GM21528 (cell line): ENCODE measurements around the gene BTLA.
"Not testable (repeated sequence)": the region's sequence is repeated elsewhere in the genome, so short reads cannot be mapped to it uniquely, and the experiment has no call there.

Experiments
- ATAC-seq: cut with Tn5 transposase; IDR thresholded peaks from one replicate; pipeline ENCODE4 v1.9.1; 2021; ENCODE audit warnings: mild to moderate bottlenecking, moderate library complexity; ENCODE audit not compliant: unreplicated experiment, low FRiP score

BTLA gene

GRCh38 chr3:112492124-112492523 lies 7.1 kb downstream of the BTLA start:
- no peak for ATAC-seq

GRCh38 chr3:112491373-112491772 lies 7.9 kb downstream of the BTLA start:
- ATAC-seq, result no peak

GRCh38 chr3:112489674-112490479 lies 9.4 kb downstream of the BTLA start:
- peak; percentile 45 for ATAC-seq

GRCh38 chr3:112486811-112487505 lies 12.3 kb downstream of the BTLA start:
- ATAC-seq, result no peak

GRCh38 chr3:112484352-112484751 lies 14.9 kb downstream of the BTLA start:
- ATAC-seq, result no peak

GRCh38 chr3:112482675-112483074 lies 16.6 kb downstream of the BTLA start:
- no peak for ATAC-seq

GRCh38 chr3:112481302-112481721 lies 18.0 kb downstream of the BTLA start:
- no peak for ATAC-seq

GRCh38 chr3:112477891-112478290 lies 21.4 kb downstream of the BTLA start:
- no peak for ATAC-seq

- ATAC-seq, result no peak
These were observed 22.9 kb downstream of the BTLA start for GRCh38 chr3:112476346-112476745.

GRCh38 chr3:112474796-112475195 lies 24.5 kb downstream of the BTLA start:
- ATAC-seq, result no peak

- ATAC-seq, result no peak
These were observed 26.6 kb downstream of the BTLA start for GRCh38 chr3:112472691-112473090.

GRCh38 chr3:112471596-112472325 lies 27.5 kb downstream of the BTLA start:
- ATAC-seq, result no peak

- ATAC-seq, result no peak
These were observed 28.5 kb downstream of the BTLA start for GRCh38 chr3:112470788-112471187.

- no peak for ATAC-seq
These were observed 29.6 kb downstream of the BTLA start for GRCh38 chr3:112469671-112470070.

GRCh38 chr3:112467539-112467938 lies 31.7 kb downstream of the BTLA start:
- ATAC-seq, result no peak

- no peak for ATAC-seq
These were observed 33.3 kb downstream of the BTLA start for GRCh38 chr3:112466020-112466419.

GRCh38 chr3:112464264-112464663 lies 35.0 kb downstream of the BTLA start:
- peak; percentile 36 for ATAC-seq

- peak; percentile 39 for ATAC-seq
These were observed 36.0 kb downstream of the BTLA start for GRCh38 chr3:112463250-112463649.

- ATAC-seq, result not testable (repeated sequence)
These were observed 37.5 kb downstream of the BTLA start for GRCh38 chr3:112461787-112462186.

- ATAC-seq, result peak; percentile 54
These were observed 38.6 kb downstream of the BTLA start for GRCh38 chr3:112460519-112461195.

- ATAC-seq, result no peak
These were observed 39.5 kb downstream of the BTLA start for GRCh38 chr3:112459750-112460149.
